ENCODE measurements around the gene IKZF3. TPM values are rescaled to one million over a fixed set of nuclear protein-coding genes. Genes with fewer than 3 reads are reported as not detected.

IKZF3 gene
- total and polyA plus RNA-seq, 7 experiments from 2014 or later, result 9.7 to 77.8 (median 55.5) TPM

- DNase-seq (no peak), ATAC-seq (no peak)
- Histone ChIP-seq H3K27me3 (ENCODE audit: control insufficient read depth in 2 of 2, insufficient read depth in 2 of 2, low read length in 2 of 2) (no peaks in the 10 kb centered on the region), H3K4me1 (ENCODE audit: control insufficient read depth in 2 of 2, insufficient read depth in 2 of 2, low read length in 2 of 2) (peaks cover 0 to 5% of the 10 kb centered on the region in 2 donors), H3K36me3 (ENCODE audit: control insufficient read depth in 2 of 3, insufficient read depth in 3 of 3, low read length in 3 of 3) (peaks cover 15 to 51% (median 28%) of the 10 kb centered on the region in 3 experiments), H3K27ac (ENCODE audit: low read depth, low read length) (no peak overlapping the region), H3K9me3 (ENCODE audit: control insufficient read depth in 2 of 3, low read length in 3 of 3) (peaks cover 0 to 6% (median 0%) of the 10 kb centered on the region in 3 experiments), H3K4me3 (ENCODE audit: low read length) (no peak overlapping the region)
- intact Hi-C loops (cut with micrococcal nuclease), result no loop called here
- Mint-ChIP-seq H3K27me3 (no peaks in the 10 kb centered on the region), H3K27ac (peak overlapping the region in 4 of 9 donors; percentile 25 to 52 (median 36)), H3K9me3 (peaks cover 0 to 18% (median 0%) of the 10 kb centered on the region in 11 donors), H3K4me3 (no peak overlapping the region), H3K36me3 (peaks cover 22 to 60% (median 45%) of the 10 kb centered on the region in 5 donors), H3K4me1 (peaks cover 7 to 50% (median 34%) of the 10 kb centered on the region in 7 donors)
- POLR2A ChIA-PET, result interaction anchor here (0.5 to 2.3 kb wide), 5 partner anchors 10 to 1119 kb away, joined by 3 to 10 read pairs (median 5); partner anchors contain the start of gene RPL19
- CTCF ChIA-PET, result no interaction called here
Observed at GRCh38 chr17:39831588-39831987, 32.5 kb downstream of the IKZF3 start.

- ATAC-seq, result no peak
- peaks cover 3 to 37% (median 17%) of the 10 kb centered on the region in 7 donors for H3K4me1 Mint-ChIP-seq
- no peaks in the 10 kb centered on the region for H3K27me3 Mint-ChIP-seq
- Histone ChIP-seq H3K27me3 (ENCODE audit: control insufficient read depth in 2 of 2, insufficient read depth in 2 of 2, low read length in 2 of 2) (no peaks in the 10 kb centered on the region), H3K27ac (ENCODE audit: low read depth, low read length) (no peak overlapping the region), H3K4me3 (ENCODE audit: low read length) (no peak overlapping the region), H3K4me1 (ENCODE audit: control insufficient read depth in 2 of 2, insufficient read depth in 2 of 2, low read length in 2 of 2) (no peaks in the 10 kb centered on the region), H3K36me3 (ENCODE audit: control insufficient read depth in 2 of 3, insufficient read depth in 3 of 3, low read length in 3 of 3) (peaks cover 28 to 65% (median 49%) of the 10 kb centered on the region in 3 experiments), H3K9me3 (ENCODE audit: control insufficient read depth in 2 of 3, low read length in 3 of 3) (peaks cover 5 to 17% (median 12%) of the 10 kb centered on the region in 3 experiments)
- H3K4me3 Mint-ChIP-seq, result no peak overlapping the region
- peaks cover 32 to 75% (median 60%) of the 10 kb centered on the region in 5 donors for H3K36me3 Mint-ChIP-seq
- peaks cover 0 to 25% (median 19%) of the 10 kb centered on the region in 11 donors for H3K9me3 Mint-ChIP-seq
- POLR2A ChIA-PET, result interaction anchor here (0.8 to 1.4 kb wide), 2 partner anchors 9 to 11 kb away, joined by 3 read pairs; no protein-coding TSS in a partner anchor
- no peak for DNase-seq
- CTCF ChIA-PET, result no interaction called here
- intact Hi-C loops (cut with micrococcal nuclease), result no loop called here
- peak overlapping the region in 6 of 9 donors; percentile 16 to 78 (median 64) for H3K27ac Mint-ChIP-seq
Observed at GRCh38 chr17:39828443-39828842, 35.7 kb downstream of the IKZF3 start.

- peaks cover 29 to 81% (median 49%) of the 10 kb centered on the region in 3 experiments for H3K36me3 ChIP-seq (ENCODE audit: control insufficient read depth in 2 of 3, insufficient read depth in 3 of 3, low read length in 3 of 3)
- CTCF ChIA-PET, result no interaction called here
Observed at GRCh38 chr17:39826334-39826733, 37.8 kb downstream of the IKZF3 start.

GRCh38 chr17:39823407-39824054 is 40.6 kb downstream of the IKZF3 start:
- Mint-ChIP-seq H3K27me3 (no peaks in the 10 kb centered on the region), H3K4me3 (no peak overlapping the region), H3K9me3 (peaks cover 7 to 43% (median 28%) of the 10 kb centered on the region in 11 donors), H3K36me3 (peaks cover 37 to 82% (median 72%) of the 10 kb centered on the region in 5 donors), H3K27ac (peak overlapping the region in 7 of 9 donors; percentile 25 to 97 (median 92)), H3K4me1 (peaks cover 22 to 64% (median 38%) of the 10 kb centered on the region in 7 donors)
- ChIA-PET CTCF (no interaction called here), POLR2A (no interaction called here)
- Histone ChIP-seq H3K27ac (ENCODE audit: low read depth, low read length) (no peak overlapping the region), H3K36me3 (ENCODE audit: control insufficient read depth in 2 of 3, insufficient read depth in 3 of 3, low read length in 3 of 3) (peaks cover 29 to 68% (median 36%) of the 10 kb centered on the region in 3 experiments), H3K4me1 (ENCODE audit: control insufficient read depth in 2 of 2, insufficient read depth in 2 of 2, low read length in 2 of 2) (peaks cover 30 to 36% of the 10 kb centered on the region in 2 donors), H3K9me3 (ENCODE audit: control insufficient read depth in 2 of 3, low read length in 3 of 3) (peaks cover 5 to 21% (median 14%) of the 10 kb centered on the region in 3 experiments), H3K27me3 (ENCODE audit: control insufficient read depth in 2 of 2, insufficient read depth in 2 of 2, low read length in 2 of 2) (no peaks in the 10 kb centered on the region), H3K4me3 (ENCODE audit: low read length) (no peak overlapping the region)
- DNase-seq (peak in 3 of 9 donors; percentile 19 to 26 (median 22)), ATAC-seq (no peak)
- intact Hi-C loops (cut with micrococcal nuclease), result no loop called here

More at GRCh38 chr17:39826334-39826733, 37.8 kb downstream of the IKZF3 start:
- Histone ChIP-seq H3K27ac (ENCODE audit: low read depth, low read length) (no peak overlapping the region), H3K27me3 (ENCODE audit: control insufficient read depth in 2 of 2, insufficient read depth in 2 of 2, low read length in 2 of 2) (no peaks in the 10 kb centered on the region), H3K9me3 (ENCODE audit: control insufficient read depth in 2 of 3, low read length in 3 of 3) (peaks cover 5 to 21% (median 14%) of the 10 kb centered on the region in 3 experiments), H3K4me3 (ENCODE audit: low read length) (no peak overlapping the region), H3K4me1 (ENCODE audit: control insufficient read depth in 2 of 2, insufficient read depth in 2 of 2, low read length in 2 of 2) (peaks cover 3 to 10% of the 10 kb centered on the region in 2 donors)
- POLR2A ChIA-PET, result interaction anchor here (1.3 kb wide), 1 partner anchor 70 kb away, joined by 4 read pairs; no protein-coding TSS in a partner anchor
- Mint-ChIP-seq H3K27me3 (no peaks in the 10 kb centered on the region), H3K4me1 (peaks cover 4 to 40% (median 13%) of the 10 kb centered on the region in 7 donors), H3K9me3 (peaks cover 7 to 43% (median 26%) of the 10 kb centered on the region in 11 donors), H3K4me3 (no peak overlapping the region), H3K27ac (peak overlapping the region in 7 of 9 donors; percentile 31 to 80 (median 44)), H3K36me3 (peaks cover 40 to 88% (median 72%) of the 10 kb centered on the region in 5 donors)
- no peak for ATAC-seq
- no peak for DNase-seq
- intact Hi-C loops (cut with micrococcal nuclease), result no loop called here

GRCh38 chr17:39822051-39822451 is 42.1 kb downstream of the IKZF3 start:
- Mint-ChIP-seq H3K4me3 (peak overlapping the region in 3 of 10 donors; percentile 55 to 73 (median 67)), H3K36me3 (peaks cover 26 to 70% (median 58%) of the 10 kb centered on the region in 5 donors), H3K27ac (peak overlapping the region in 8 of 9 donors; percentile 79 to 97 (median 93)), H3K9me3 (peaks cover 7 to 43% (median 28%) of the 10 kb centered on the region in 11 donors), H3K4me1 (peaks cover 26 to 66% (median 48%) of the 10 kb centered on the region in 7 donors), H3K27me3 (no peaks in the 10 kb centered on the region)
- H3K9me3 ChIP-seq (ENCODE audit: control insufficient read depth in 2 of 3, low read length in 3 of 3), result peaks cover 5 to 21% (median 14%) of the 10 kb centered on the region in 3 experiments
- H3K27me3 ChIP-seq (ENCODE audit: control insufficient read depth in 2 of 2, insufficient read depth in 2 of 2, low read length in 2 of 2), result no peaks in the 10 kb centered on the region
- ATAC-seq, result no peak
- no peak overlapping the region for H3K4me3 ChIP-seq (ENCODE audit: low read length)
- peaks cover 44 to 50% of the 10 kb centered on the region in 2 donors for H3K4me1 ChIP-seq (ENCODE audit: control insufficient read depth in 2 of 2, insufficient read depth in 2 of 2, low read length in 2 of 2)
- peak overlapping the region; percentile 61 for H3K27ac ChIP-seq (ENCODE audit: low read depth, low read length)
- POLR2A ChIA-PET, result interaction anchor here (1.0 to 3.8 kb wide), 9 partner anchors 9 to 67 kb away, joined by 3 to 36 read pairs (median 6); partner anchors contain the start of gene IKZF3
- peaks cover 17 to 54% (median 23%) of the 10 kb centered on the region in 3 experiments for H3K36me3 ChIP-seq (ENCODE audit: control insufficient read depth in 2 of 3, insufficient read depth in 3 of 3, low read length in 3 of 3)
- intact Hi-C loops (cut with micrococcal nuclease), result no loop called here
- no peak for DNase-seq
- CTCF ChIA-PET, result interaction anchor here (1.2 to 1.8 kb wide), 3 partner anchors 21 to 43 kb away, joined by 4 to 5 read pairs (median 4); no protein-coding TSS in a partner anchor

- no peaks in the 10 kb centered on the region for H3K27me3 Mint-ChIP-seq
- intact Hi-C loops (cut with micrococcal nuclease), result loop anchor here in 1 of 2 donors (2.0 kb wide), 1 partner anchor 22 kb away; no protein-coding TSS in a partner anchor
- Histone ChIP-seq H3K27ac (ENCODE audit: low read depth, low read length) (peak overlapping the region; percentile 61), H3K4me3 (ENCODE audit: low read length) (no peak overlapping the region), H3K36me3 (ENCODE audit: control insufficient read depth in 2 of 3, insufficient read depth in 3 of 3, low read length in 3 of 3) (peaks cover 9 to 43% (median 18%) of the 10 kb centered on the region in 3 experiments), H3K9me3 (ENCODE audit: control insufficient read depth in 2 of 3, low read length in 3 of 3) (peaks cover 5 to 21% (median 14%) of the 10 kb centered on the region in 3 experiments), H3K4me1 (ENCODE audit: control insufficient read depth in 2 of 2, insufficient read depth in 2 of 2, low read length in 2 of 2) (peaks cover 44 to 54% of the 10 kb centered on the region in 2 donors), H3K27me3 (ENCODE audit: control insufficient read depth in 2 of 2, insufficient read depth in 2 of 2, low read length in 2 of 2) (no peaks in the 10 kb centered on the region)
- peaks cover 22 to 59% (median 50%) of the 10 kb centered on the region in 5 donors for H3K36me3 Mint-ChIP-seq
- peak overlapping the region in 5 of 10 donors; percentile 2 to 73 (median 37) for H3K4me3 Mint-ChIP-seq
- CTCF ChIA-PET, result interaction anchor here (1.1 to 2.3 kb wide), 6 partner anchors 9 to 66 kb away, joined by 3 to 10 read pairs (median 4); partner anchors contain the start of gene IKZF3
- peak overlapping the region in 8 of 9 donors; percentile 79 to 97 (median 93) for H3K27ac Mint-ChIP-seq
- DNase-seq (no peak), ATAC-seq (no peak)
- H3K4me1 Mint-ChIP-seq, result peaks cover 26 to 61% (median 52%) of the 10 kb centered on the region in 7 donors
- POLR2A ChIA-PET, result interaction anchor here (0.6 to 3.8 kb wide), 13 partner anchors 8 to 65 kb away, joined by 3 to 36 read pairs (median 5); partner anchors contain the start of gene IKZF3
- H3K9me3 Mint-ChIP-seq, result peaks cover 7 to 43% (median 25%) of the 10 kb centered on the region in 11 donors
Observed at GRCh38 chr17:39820987-39821386, 43.1 kb downstream of the IKZF3 start.

Measured in naive thymus-derived CD4-positive, alpha-beta T cell (primary cell).